Muscle layer of colon (tissue), 2 donors: ENCODE measurements around the gene PRMT7.

Experiments used
- H3K27ac ChIP-seq: one replicate; pipeline ENCODE4 v1.7.0; 2013; ENCODE audit warnings: low read depth, mild to moderate bottlenecking, low read length, moderate library complexity
- H3K27me3 ChIP-seq, 2 donors: one replicate each; pipeline ENCODE4 v1.7.0; 2013; ENCODE audit warnings: low read length in 2 of 2, mild to moderate bottlenecking in 2 of 2; ENCODE audit not compliant: insufficient read depth in 2 of 2, control insufficient read depth in 1 of 2
- H3K36me3 ChIP-seq: one replicate; pipeline ENCODE4 v1.7.0; 2013; ENCODE audit warnings: mild to moderate bottlenecking, low read length; ENCODE audit not compliant: insufficient read depth
- H3K4me1 ChIP-seq: one replicate; pipeline ENCODE4 v1.7.0; 2013; ENCODE audit warnings: mild to moderate bottlenecking, low read length; ENCODE audit not compliant: insufficient read depth
- H3K4me3 ChIP-seq, 2 donors: one replicate each; pipeline ENCODE4 v1.7.0; 2013; ENCODE audit warnings: low read length in 2 of 2, low read depth in 1 of 2, mild to moderate bottlenecking in 1 of 2, moderate library complexity in 1 of 2
- H3K9ac ChIP-seq: one replicate; pipeline ENCODE4 v1.7.0; 2013; ENCODE audit warnings: low read length
- H3K9me3 ChIP-seq: one replicate; pipeline ENCODE4 v1.7.0; 2013; ENCODE audit warnings: mild to moderate bottlenecking, low read length
- donor health status: abdominal sarcoma.
- donor health status: Adenocarcinoma of cecum.

The PRMT7 gene

DNA sequence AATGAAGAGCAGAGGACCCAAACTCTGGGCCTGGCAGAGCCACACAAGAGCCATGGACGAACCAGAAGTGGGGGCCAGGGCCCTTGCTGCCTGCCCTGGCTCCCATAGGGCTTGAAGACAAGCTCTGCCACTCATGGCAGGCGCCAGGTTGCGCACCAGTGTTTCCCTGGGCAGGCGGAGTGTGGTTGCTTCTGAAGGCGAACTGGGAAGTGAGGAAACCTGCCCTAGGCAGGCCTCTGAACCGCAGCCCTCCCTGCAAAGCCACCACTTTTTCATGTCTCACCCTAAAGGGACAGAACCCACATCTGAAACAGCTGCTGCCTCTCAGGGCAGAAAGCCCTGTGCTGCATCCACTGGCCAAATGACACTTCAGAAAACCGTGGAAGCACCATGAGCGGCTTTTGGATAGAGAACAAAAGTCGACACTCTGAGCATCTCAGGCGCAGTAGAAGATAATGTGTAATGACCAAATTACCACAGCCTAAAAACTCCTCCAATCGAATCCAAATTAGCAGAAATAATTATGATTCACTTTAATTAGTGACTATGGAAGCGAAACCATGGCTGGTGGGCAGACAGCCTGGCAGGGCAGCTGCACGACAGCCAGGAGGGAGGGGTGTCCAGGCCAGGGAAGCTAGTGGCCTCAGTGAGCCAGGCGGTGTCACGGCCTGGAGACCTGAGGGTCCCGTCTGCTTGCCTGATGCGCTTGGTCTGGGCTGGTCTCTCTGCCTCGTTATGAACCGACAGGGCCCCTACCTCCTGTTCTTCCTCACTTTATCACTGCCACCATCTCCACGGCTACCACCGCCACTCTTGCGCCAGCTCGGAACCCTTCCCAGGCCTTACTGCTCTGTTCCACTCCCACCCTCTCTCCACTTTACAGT lies 59.1 kb downstream of the PRMT7 start:
- no peak overlapping the region for H3K9ac ChIP-seq
- no peaks in the 10 kb centered on the region for H3K9me3 ChIP-seq
- H3K27ac ChIP-seq, result no peak overlapping the region
- H3K4me1 ChIP-seq, result no peaks in the 10 kb centered on the region
- H3K27me3 ChIP-seq, result peaks cover 12 to 14% of the 10 kb centered on the region in 2 donors
- H3K36me3 ChIP-seq, result no peaks in the 10 kb centered on the region
- H3K4me3 ChIP-seq, result no peak overlapping the region

DNA sequence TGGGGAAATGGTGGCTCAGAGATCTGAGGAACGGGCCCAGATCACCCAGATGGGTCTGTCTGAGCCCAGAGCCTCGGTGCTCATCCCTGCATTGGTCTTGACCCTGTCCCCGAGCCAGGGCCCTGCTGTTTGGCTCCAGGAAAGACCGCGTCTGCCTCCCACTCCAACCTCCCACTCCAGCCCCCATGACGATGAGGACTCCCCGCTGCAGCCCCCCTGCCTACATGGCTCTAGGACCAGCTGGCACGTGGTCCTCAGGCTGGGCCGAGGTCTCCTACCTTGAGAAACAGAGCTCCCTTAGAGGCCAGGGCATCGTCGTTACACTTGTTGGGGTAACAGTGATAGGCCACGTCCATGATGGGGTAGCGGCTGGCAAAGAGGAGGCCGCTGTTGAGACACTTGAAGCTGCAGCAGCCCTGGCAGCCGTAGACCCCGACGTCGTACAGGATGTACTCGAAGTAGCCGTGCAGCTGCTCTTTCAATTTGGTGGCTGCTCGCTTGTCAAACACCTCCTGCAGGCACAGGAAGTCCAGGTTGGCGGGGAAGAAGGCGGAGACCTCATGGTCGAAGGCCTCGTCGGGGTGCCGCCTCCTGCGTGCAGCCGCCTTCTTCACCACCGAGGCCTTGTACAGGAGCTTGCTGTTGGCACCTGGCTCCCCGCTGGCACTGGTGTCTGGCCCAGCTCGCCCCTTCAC lies 59.9 kb downstream of the PRMT7 start:
- Histone ChIP-seq H3K9ac (no peak overlapping the region), H3K27ac (no peak overlapping the region), H3K4me1 (no peaks in the 10 kb centered on the region), H3K9me3 (no peaks in the 10 kb centered on the region), H3K36me3 (no peaks in the 10 kb centered on the region), H3K4me3 (no peak overlapping the region), H3K27me3 (peaks cover 4 to 8% of the 10 kb centered on the region in 2 donors)

DNA sequence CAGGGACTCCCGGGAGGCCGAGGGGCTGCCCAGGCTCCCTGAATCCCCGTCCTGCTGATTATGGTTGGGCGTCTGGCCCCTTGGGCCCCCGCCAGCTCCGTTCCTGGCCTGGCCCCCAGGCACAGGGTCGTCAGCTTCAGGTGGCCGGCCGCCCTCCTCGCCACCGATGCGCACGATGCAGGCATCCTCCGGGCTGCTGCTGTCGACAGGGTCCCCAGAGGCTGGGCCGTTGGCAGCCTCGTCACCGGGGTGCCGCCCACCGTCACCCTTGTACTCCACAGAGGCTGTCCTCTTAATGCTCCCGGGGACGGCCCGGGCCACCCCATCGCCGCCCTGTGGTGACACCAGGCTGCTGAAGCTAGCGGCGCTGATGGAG lies 60.4 kb downstream of the PRMT7 start:
- H3K27me3 ChIP-seq, result peaks cover 0 to 3% of the 10 kb centered on the region in 2 donors
- H3K4me1 ChIP-seq, result no peaks in the 10 kb centered on the region
- H3K4me3 ChIP-seq, result no peak overlapping the region
- no peak overlapping the region for H3K27ac ChIP-seq
- H3K9ac ChIP-seq, result no peak overlapping the region
- no peaks in the 10 kb centered on the region for H3K36me3 ChIP-seq
- no peaks in the 10 kb centered on the region for H3K9me3 ChIP-seq

DNA sequence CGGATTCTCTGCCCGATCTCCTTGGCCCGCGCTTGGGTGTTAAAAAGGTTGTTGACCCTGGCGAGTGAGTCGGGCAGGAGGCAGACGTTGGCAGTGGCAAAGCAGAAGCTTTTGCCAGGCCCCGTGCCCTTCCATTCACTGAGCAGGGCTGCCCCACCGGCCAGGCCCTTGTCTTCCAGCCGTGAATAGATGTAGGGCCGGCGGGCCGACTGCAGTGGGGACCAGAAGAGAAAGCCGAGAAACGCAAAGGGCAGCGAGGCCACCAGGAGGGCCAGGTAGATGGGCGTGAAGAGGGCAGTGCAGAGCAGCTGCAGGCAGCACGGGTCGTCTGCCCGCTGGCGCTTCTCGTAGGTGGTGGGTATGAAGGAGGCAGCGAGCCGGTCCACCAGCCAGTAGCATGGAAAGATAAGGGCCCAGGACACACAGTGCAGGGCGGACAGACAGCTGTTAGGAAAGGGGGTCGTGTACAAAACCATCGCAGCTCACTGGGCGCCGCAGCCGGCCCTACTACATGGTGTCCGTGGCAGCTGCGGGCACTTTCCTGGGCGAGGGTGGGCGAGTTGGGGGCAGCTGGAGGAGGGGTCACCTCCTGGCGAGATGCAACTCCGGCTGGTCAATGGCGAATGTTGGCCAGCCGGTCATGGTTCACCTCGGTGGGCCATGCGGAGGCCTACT lies 61.0 kb downstream of the PRMT7 start:
- Histone ChIP-seq H3K9me3 (no peaks in the 10 kb centered on the region), H3K36me3 (no peaks in the 10 kb centered on the region), H3K27me3 (no peaks in the 10 kb centered on the region), H3K27ac (no peak overlapping the region), H3K4me1 (no peaks in the 10 kb centered on the region), H3K9ac (no peak overlapping the region), H3K4me3 (no peak overlapping the region)

DNA sequence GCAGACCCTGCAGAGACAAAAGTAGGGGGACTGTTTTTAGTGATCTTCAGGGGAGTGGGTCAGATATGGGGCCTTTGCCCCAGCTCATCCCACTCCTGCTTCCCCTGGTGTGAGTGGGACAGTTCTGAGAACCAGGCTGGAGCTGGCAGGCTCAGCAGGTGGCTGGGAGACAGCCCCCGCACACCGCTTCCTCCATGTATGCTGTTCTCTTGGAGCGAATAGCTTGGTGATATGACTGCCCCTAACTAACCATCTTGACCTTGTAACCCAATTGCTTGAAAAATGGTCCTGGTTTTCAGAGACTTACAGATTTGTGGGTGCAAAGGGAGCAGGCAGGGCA lies 61.5 kb downstream of the PRMT7 start:
- Histone ChIP-seq H3K36me3 (no peaks in the 10 kb centered on the region), H3K4me1 (no peaks in the 10 kb centered on the region), H3K9me3 (no peaks in the 10 kb centered on the region), H3K4me3 (no peak overlapping the region), H3K9ac (no peak overlapping the region), H3K27ac (no peak overlapping the region), H3K27me3 (no peaks in the 10 kb centered on the region)

DNA sequence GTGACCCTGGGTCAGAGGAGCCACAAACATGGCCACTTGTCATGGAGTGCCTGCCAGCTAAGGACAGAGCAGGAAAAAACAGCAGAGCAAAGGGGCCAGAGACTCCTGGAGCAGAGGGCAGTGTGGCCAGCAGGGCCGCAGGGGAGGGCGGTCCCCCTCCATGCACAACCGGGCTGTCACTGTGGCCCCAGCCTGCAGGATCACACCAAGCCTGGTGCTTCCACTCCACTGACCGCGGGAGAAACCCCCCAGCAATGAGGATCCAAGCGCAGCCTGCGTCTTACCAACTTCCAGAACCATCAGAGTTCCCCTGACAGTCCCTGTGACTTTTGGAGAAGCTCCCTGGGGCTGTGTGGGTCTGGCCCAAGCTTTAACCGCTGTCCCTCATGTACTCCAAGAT lies 62.0 kb downstream of the PRMT7 start:
- Histone ChIP-seq H3K9ac (no peak overlapping the region), H3K9me3 (no peaks in the 10 kb centered on the region), H3K4me3 (no peak overlapping the region), H3K36me3 (no peaks in the 10 kb centered on the region), H3K4me1 (no peaks in the 10 kb centered on the region), H3K27me3 (no peaks in the 10 kb centered on the region), H3K27ac (no peak overlapping the region)

DNA sequence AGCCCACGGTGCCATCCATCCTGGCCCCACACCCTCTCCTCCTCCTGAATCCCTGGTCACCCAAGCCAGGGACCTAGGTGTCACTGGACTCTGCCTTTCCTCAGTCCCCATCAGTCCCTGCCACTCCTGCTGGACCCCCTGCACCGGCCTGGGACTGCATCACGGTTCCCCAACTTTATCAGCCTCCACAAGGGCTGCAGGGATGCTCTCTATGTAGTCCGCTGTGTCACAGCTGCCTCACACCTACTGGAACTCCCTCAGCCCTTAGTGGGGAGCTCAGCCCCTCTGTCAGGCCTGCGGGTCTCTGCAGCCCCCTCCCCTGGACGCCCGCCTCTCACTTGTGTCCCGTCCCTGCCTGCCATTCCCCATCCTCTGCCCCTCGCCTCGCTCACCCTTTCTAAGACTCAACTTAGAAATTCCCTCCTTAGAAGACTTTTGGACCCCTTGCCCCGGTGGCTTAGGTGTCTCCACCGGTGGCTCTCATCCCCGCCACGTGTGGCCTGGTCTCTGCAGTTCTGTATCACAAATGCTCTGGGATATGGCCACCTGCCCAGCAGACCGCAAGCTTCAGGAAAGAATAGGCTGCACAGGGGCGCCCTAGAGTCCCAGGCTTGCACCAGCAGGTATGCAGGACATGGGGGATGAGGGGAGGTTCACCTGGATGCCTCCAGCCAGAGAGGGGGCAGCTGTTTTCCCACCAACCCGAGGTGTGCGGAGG lies 62.9 kb downstream of the PRMT7 start:
- Histone ChIP-seq H3K9me3 (no peaks in the 10 kb centered on the region), H3K27me3 (no peaks in the 10 kb centered on the region), H3K4me3 (no peak overlapping the region), H3K4me1 (no peaks in the 10 kb centered on the region), H3K9ac (no peak overlapping the region), H3K27ac (no peak overlapping the region), H3K36me3 (no peaks in the 10 kb centered on the region)

DNA sequence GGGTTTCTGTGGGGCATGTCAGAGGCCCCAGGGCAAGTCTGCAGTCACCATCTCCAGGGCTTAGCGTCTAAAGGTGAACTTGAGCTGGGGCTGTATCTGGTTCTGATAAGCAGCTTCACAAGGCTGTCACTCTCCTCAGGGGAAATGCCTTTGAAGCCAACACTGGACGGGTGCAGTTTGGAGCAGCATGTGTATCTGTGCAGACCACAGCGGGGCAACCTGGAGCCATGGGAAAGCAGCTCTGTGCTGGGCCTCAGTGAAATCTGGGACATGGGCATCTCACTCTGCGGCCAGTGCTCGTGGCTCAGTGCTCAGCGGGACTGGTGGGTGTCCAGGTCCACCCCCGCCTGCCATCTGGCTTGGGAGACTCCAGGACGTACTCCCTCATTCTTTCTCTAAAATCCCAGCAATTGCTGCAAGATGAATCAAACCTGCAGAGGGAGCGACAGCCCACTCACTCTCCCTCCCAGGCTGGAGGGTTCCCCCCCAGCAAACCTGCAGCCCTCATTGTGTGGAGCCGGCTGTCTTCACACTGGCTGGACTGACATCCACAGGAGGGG lies 63.5 kb downstream of the PRMT7 start:
- H3K9me3 ChIP-seq, result no peaks in the 10 kb centered on the region
- H3K4me1 ChIP-seq, result no peaks in the 10 kb centered on the region
- H3K36me3 ChIP-seq, result no peaks in the 10 kb centered on the region
- no peak overlapping the region for H3K27ac ChIP-seq
- H3K9ac ChIP-seq, result no peak overlapping the region
- H3K4me3 ChIP-seq, result no peak overlapping the region
- no peaks in the 10 kb centered on the region for H3K27me3 ChIP-seq

DNA sequence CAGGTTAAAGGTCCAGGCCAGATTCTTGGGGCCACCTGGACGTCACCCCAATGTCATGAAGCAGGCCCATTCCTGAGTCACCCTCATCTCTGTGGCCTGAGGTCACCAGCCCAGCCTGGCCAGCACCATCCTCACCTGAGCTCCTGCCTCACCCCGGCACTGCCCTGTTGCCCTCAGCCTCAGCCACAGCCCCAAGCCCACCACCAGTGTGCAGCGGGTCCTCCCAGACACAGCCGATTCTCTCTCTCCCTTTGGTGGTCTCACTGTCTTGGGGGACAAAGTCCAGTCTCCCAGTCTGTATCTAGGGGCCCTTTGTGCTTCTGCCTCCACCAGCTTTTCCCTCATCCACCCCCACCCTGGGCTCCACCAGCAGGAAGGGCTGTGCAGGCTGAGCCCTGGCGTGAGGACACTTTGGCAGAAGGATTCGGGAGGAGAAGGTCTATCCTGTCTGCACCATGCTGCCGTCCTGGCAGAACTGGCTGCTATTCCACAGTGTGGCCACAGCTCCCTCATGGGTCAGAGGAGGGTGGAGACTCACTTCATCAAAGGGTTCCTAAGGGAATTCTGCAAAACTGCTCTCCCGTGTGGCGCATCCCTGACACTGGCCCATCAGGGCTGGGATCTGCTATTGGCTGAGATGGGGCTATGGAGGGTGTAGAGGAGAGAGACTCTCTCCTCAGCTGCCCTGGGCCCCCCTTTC lies 64.3 kb downstream of the PRMT7 start:
- no peaks in the 10 kb centered on the region for H3K9me3 ChIP-seq
- H3K9ac ChIP-seq, result no peak overlapping the region
- no peaks in the 10 kb centered on the region for H3K4me1 ChIP-seq
- no peaks in the 10 kb centered on the region for H3K36me3 ChIP-seq
- no peak overlapping the region for H3K4me3 ChIP-seq
- H3K27ac ChIP-seq, result no peak overlapping the region
- no peaks in the 10 kb centered on the region for H3K27me3 ChIP-seq

DNA sequence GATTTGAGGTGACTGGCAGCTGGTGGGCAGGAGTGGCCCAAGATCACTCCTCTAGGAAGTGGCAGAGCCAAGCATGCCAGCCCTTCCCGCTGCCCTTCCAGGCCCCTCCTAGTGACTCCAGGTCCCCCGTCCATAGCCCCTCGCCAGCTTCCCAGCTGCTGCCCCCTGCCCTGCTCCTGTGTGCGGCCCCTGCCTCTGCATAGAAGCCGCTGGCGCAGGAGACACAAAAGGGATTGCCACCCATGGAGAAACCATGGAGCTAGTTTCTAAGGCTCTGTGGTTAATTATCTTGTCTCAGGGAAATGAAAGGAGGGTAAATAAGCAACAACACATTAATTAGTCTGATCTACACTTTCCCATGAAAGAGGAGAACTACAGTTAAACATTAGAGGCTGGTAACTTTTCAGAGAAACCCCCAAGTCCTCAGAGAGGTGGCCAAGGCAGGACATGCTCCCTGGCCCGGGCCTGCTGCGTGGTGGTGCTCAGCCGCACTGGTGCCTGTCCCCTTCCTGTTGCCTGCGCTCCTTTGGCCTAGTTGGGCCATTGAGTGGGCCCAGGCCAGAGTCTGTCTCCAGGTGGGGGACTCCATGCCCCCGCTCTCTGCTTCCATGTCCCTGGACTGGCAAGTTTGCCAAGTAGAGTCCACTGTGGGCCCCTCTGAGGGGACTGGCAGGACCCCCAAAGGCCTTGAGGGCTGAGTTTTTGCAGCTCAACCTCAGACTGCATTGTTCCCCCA lies 65.2 kb downstream of the PRMT7 start:
- no peak overlapping the region for H3K27ac ChIP-seq
- no peaks in the 10 kb centered on the region for H3K4me1 ChIP-seq
- H3K9me3 ChIP-seq, result no peaks in the 10 kb centered on the region
- H3K9ac ChIP-seq, result no peak overlapping the region
- H3K4me3 ChIP-seq, result no peak overlapping the region
- H3K36me3 ChIP-seq, result no peaks in the 10 kb centered on the region
- no peaks in the 10 kb centered on the region for H3K27me3 ChIP-seq
